HG03135 (cell line): ENCODE data around the gene TMEM186.
A peak's percentile ranks its signal among the peaks of the same experiment; 100 is the strongest.
"Not testable (repeated sequence)": the region's sequence is repeated elsewhere in the genome, so short reads cannot be mapped to it uniquely, and the experiment has no call there.

Experiments used
- ATAC-seq: cut with Tn5 transposase; IDR thresholded peaks from one replicate; pipeline ENCODE4 v1.9.1; 2021; ENCODE audit warnings: mild to moderate bottlenecking, moderate library complexity; ENCODE audit not compliant: unreplicated experiment

TMEM186 gene

GRCh38 chr16:8814095-8814806, 16.8 kb upstream of the TMEM186 start:
- ATAC-seq, result no peak

- no peak for ATAC-seq
Measured at GRCh38 chr16:8812162-8812843, 14.9 kb upstream of the TMEM186 start.

- ATAC-seq, result no peak
Measured at GRCh38 chr16:8808613-8809353, 11.3 kb upstream of the TMEM186 start.

GRCh38 chr16:8808009-8808408, 10.6 kb upstream of the TMEM186 start:
- no peak for ATAC-seq

GRCh38 chr16:8807189-8807588, 9.8 kb upstream of the TMEM186 start:
- no peak for ATAC-seq

- ATAC-seq, result no peak
Measured at GRCh38 chr16:8806272-8806983, 9.0 kb upstream of the TMEM186 start.

GRCh38 chr16:8804313-8804712, 6.9 kb upstream of the TMEM186 start:
- ATAC-seq, result no peak

- not testable (repeated sequence) for ATAC-seq
Measured at GRCh38 chr16:8803733-8804132, 6.3 kb upstream of the TMEM186 start.

- ATAC-seq, result no peak
Measured at GRCh38 chr16:8801701-8802100, 4.3 kb upstream of the TMEM186 start.

- no peak for ATAC-seq
Measured at GRCh38 chr16:8798535-8799157, 1.2 kb upstream of the TMEM186 start.

- ATAC-seq, result peak; percentile 5
Measured at GRCh38 chr16:8798174-8798527, 712 bp upstream of the TMEM186 start.

- no peak for ATAC-seq
Measured at GRCh38 chr16:8796469-8797363, 723 bp downstream of the TMEM186 start.

GRCh38 chr16:8795818-8796217, 1.6 kb downstream of the TMEM186 start:
- no peak for ATAC-seq

GRCh38 chr16:8795091-8795490, 2.3 kb downstream of the TMEM186 start:
- no peak for ATAC-seq

GRCh38 chr16:8788578-8789172, 8.8 kb downstream of the TMEM186 start:
- ATAC-seq, result no peak

GRCh38 chr16:8786316-8786715, 11.1 kb downstream of the TMEM186 start:
- not testable (repeated sequence) for ATAC-seq

GRCh38 chr16:8785408-8785807, 12.0 kb downstream of the TMEM186 start:
- no peak for ATAC-seq

GRCh38 chr16:8782673-8783072, 14.8 kb downstream of the TMEM186 start:
- no peak for ATAC-seq

GRCh38 chr16:8781797-8782196, 15.6 kb downstream of the TMEM186 start:
- ATAC-seq, result no peak
